Nucleus accumbens (tissue), 56 donors: Measurements from ENCODE around the gene TRIM34.
A peak's percentile ranks its signal among the peaks of the same experiment; 100 is the strongest.
"Not testable (repeated sequence)": the region's sequence is repeated elsewhere in the genome, so short reads cannot be mapped to it uniquely, and the experiment has no call there.

Experiments used
- DNase-seq, 56 donors: peaks; one replicate each; lab custom pipeline; 2025; lab: John Stamatoyannopoulos, UW

TRIM34 gene

GRCh38 chr11:5624489-5625279 lies at the start of gene TRIM34:
TRIM34 (plus strand) TSS chr11:5625001; CDS start chr11:5632332, 7,331 bp downstream.
- peak in 15 of 56 donors; percentile 1 to 34 (median 8) for DNase-seq

- no peak for DNase-seq
These were observed 49.6 kb upstream of the TRIM34 start for GRCh38 chr11:5575152-5575551.

- DNase-seq, result no peak
These were observed 47.7 kb upstream of the TRIM34 start for GRCh38 chr11:5577101-5577500.

- DNase-seq, result no peak
These were observed 44.2 kb upstream of the TRIM34 start, which contains the start of gene OR52B6 for GRCh38 chr11:5580577-5580976. OR52B6 (plus strand) TSS chr11:5580877; CDS start chr11:5580877, 0 bp downstream.

GRCh38 chr11:5581014-5581413 lies 43.8 kb upstream of the TRIM34 start:
- no peak for DNase-seq

GRCh38 chr11:5584458-5584857 lies 40.3 kb upstream of the TRIM34 start:
- DNase-seq, result not testable (repeated sequence)

GRCh38 chr11:5589906-5590305 lies 34.9 kb upstream of the TRIM34 start:
- not testable (repeated sequence) for DNase-seq

GRCh38 chr11:5591613-5592012 lies 33.2 kb upstream of the TRIM34 start:
- DNase-seq, result no peak

GRCh38 chr11:5592615-5593014 lies 32.2 kb upstream of the TRIM34 start:
- no peak for DNase-seq

GRCh38 chr11:5593146-5593545 lies 31.7 kb upstream of the TRIM34 start:
- DNase-seq, result no peak

GRCh38 chr11:5596607-5597201 lies 28.1 kb upstream of the TRIM34 start, which contains the start of gene TRIM6:
TRIM6 (plus strand) TSS chr11:5596637; CDS start chr11:5596898, 261 bp downstream.
- DNase-seq, result peak in 1 of 56 donors; percentile 29

- no peak for DNase-seq
These were observed 26.8 kb upstream of the TRIM34 start for GRCh38 chr11:5597953-5598352.

- peak in 7 of 56 donors; percentile 3 to 30 (median 9) for DNase-seq
These were observed 24.4 kb upstream of the TRIM34 start for GRCh38 chr11:5600374-5600851.

GRCh38 chr11:5602791-5603190 lies 22.0 kb upstream of the TRIM34 start:
- not testable (repeated sequence) for DNase-seq

GRCh38 chr11:5603326-5603725 lies 21.5 kb upstream of the TRIM34 start:
- peak in 2 of 56 donors; percentile 2 to 27 for DNase-seq

- DNase-seq, result no peak
These were observed 19.9 kb upstream of the TRIM34 start for GRCh38 chr11:5604896-5605295.

GRCh38 chr11:5605849-5606248 lies 19.0 kb upstream of the TRIM34 start:
- no peak for DNase-seq

- DNase-seq, result no peak
These were observed 16.0 kb upstream of the TRIM34 start for GRCh38 chr11:5608808-5609207.

- DNase-seq, result no peak
These were observed 14.4 kb upstream of the TRIM34 start for GRCh38 chr11:5610446-5610845.

GRCh38 chr11:5611627-5612026 lies 13.2 kb upstream of the TRIM34 start:
- no peak for DNase-seq

- DNase-seq, result no peak
These were observed 6.0 kb upstream of the TRIM34 start for GRCh38 chr11:5618807-5619206.
